Measurements from ENCODE around the gene SLC28A2. TPM values are rescaled to one million over a fixed set of nuclear protein-coding genes. Genes with fewer than 3 reads are reported as not detected.
"Not testable (repeated sequence)": the region's sequence is repeated elsewhere in the genome, so short reads cannot be mapped to it uniquely, and the experiment has no call there.

SLC28A2 gene
- total RNA-seq, 1 experiment from 2014 or later, result not detected

DNA sequence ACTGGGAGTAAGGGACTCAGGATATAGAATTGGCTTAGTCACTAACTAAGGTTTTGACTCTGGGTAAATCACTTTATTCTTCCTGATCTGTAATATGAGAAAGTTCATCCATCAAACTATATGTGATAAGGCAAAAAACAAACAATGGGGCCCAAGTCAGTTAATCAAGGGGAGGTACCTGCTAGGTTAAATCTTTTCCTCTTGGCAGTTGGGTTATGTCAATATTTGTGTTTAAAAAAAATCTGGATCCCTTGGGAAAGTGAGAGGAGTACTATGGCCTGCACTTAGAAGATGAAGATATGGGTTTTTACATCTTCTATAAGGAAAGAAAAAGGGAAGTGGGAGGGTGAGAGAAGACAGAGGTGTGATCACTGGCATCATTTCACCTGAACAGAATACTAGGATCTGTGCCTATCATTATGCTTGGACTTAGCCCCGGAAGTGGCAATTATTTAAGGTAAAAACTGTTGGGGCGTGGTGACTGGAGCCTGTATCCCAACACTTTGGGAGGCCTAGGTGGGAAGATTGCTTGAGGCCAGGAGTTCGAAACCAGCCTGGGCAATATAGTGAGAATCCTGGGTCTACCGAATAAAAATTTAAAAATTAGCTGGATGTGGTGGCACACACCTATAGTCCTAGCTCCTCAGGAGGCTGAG lies 2.8 kb upstream of the SLC28A2 start:
- Mint-ChIP-seq H3K36me3 (ENCODE audit: insufficient read depth, unreplicated experiment) (no peaks in the 10 kb centered on the region), H3K4me1 (ENCODE audit: insufficient read depth, unreplicated experiment) (no peaks in the 10 kb centered on the region), H3K27me3 (ENCODE audit: insufficient read depth, unreplicated experiment) (no peaks in the 10 kb centered on the region), H3K9me3 (ENCODE audit: unreplicated experiment) (peaks cover 10% of the 10 kb centered on the region), H3K4me3 (ENCODE audit: unreplicated experiment) (no peak overlapping the region), H3K27ac (ENCODE audit: low read depth, unreplicated experiment) (no peak overlapping the region)
- TF ChIP-seq, protein P1, sequence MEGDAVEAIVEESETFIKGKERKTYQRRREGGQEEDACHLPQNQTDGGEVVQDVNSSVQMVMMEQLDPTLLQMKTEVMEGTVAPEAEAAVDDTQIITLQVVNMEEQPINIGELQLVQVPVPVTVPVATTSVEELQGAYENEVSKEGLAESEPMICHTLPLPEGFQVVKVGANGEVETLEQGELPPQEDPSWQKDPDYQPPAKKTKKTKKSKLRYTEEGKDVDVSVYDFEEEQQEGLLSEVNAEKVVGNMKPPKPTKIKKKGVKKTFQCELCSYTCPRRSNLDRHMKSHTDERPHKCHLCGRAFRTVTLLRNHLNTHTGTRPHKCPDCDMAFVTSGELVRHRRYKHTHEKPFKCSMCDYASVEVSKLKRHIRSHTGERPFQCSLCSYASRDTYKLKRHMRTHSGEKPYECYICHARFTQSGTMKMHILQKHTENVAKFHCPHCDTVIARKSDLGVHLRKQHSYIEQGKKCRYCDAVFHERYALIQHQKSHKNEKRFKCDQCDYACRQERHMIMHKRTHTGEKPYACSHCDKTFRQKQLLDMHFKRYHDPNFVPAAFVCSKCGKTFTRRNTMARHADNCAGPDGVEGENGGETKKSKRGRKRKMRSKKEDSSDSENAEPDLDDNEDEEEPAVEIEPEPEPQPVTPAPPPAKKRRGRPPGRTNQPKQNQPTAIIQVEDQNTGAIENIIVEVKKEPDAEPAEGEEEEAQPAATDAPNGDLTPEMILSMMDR (IDR thresholded peaks at IDR 0.05; ENCODE audit: unreplicated experiment), result no peak
- DNase-seq (ENCODE audit: unreplicated experiment), result no peak
- no TSS peak for BruUV-seq (replicated peaks)
- CTCF ChIA-PET, result no interaction called here
- POLR2A ChIA-PET, result interaction anchor here (0.6 to 0.9 kb wide), 2 partner anchors 49 to 85 kb away, joined by 3 read pairs; no protein-coding TSS in a partner anchor
- intact Hi-C loops (cut with micrococcal nuclease), result no loop called here

GRCh38 chr15:45253330-45253729 lies 1.3 kb downstream of the SLC28A2 start:
- DNase-seq (ENCODE audit: unreplicated experiment), result peak; percentile 3
- TF ChIP-seq, protein P1 (IDR thresholded peaks at IDR 0.05; ENCODE audit: unreplicated experiment), result no peak
- ChIA-PET CTCF (interaction anchor here (0.6 kb wide), 2 partner anchors 23 to 29 kb away, joined by 3 to 4 read pairs; no protein-coding TSS in a partner anchor), POLR2A (interaction anchor here (0.6 kb wide), 2 partner anchors 108 to 476 kb away, joined by 3 to 4 read pairs; no protein-coding TSS in a partner anchor)
- Mint-ChIP-seq H3K36me3 (ENCODE audit: insufficient read depth, unreplicated experiment) (no peaks in the 10 kb centered on the region), H3K27me3 (ENCODE audit: insufficient read depth, unreplicated experiment) (no peaks in the 10 kb centered on the region), H3K9me3 (ENCODE audit: unreplicated experiment) (no peaks in the 10 kb centered on the region), H3K4me3 (ENCODE audit: unreplicated experiment) (no peak overlapping the region), H3K4me1 (ENCODE audit: insufficient read depth, unreplicated experiment) (no peaks in the 10 kb centered on the region), H3K27ac (ENCODE audit: low read depth, unreplicated experiment) (no peak overlapping the region)
- intact Hi-C loops (cut with micrococcal nuclease), result no loop called here
- BruUV-seq (replicated peaks), result no TSS peak

DNA sequence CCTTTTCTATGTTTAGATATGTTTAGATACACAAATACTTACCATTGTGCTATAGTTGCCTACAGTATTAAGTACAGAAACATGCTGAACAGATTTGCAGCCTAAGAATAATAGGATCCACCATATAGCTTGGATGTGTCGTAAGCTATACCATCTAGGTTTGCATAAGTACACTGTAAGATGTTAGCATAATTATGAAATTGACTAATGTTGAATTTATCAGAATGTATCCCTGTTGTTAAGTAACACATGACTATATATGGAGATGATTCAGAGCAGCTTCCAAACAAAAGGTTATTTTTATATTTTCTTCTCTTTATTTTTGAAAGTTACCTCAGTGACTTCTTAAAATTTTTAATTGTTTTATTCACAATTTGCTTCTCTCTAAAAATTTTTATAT lies 2.4 kb downstream of the SLC28A2 start:
- TF ChIP-seq, protein P1 (IDR thresholded peaks at IDR 0.05; ENCODE audit: unreplicated experiment), result no peak

GRCh38 chr15:45254824-45255223 lies 2.8 kb downstream of the SLC28A2 start:
- ChIA-PET POLR2A (interaction anchor here (1.3 kb wide), 1 partner anchor 25 kb away, joined by 5 read pairs; no protein-coding TSS in a partner anchor), CTCF (interaction anchor here (0.6 to 1.2 kb wide), 4 partner anchors 50 to 144 kb away, joined by 3 to 5 read pairs (median 3); no protein-coding TSS in a partner anchor)
- intact Hi-C loops (cut with micrococcal nuclease); BruUV-seq (replicated peaks); H3K27me3 Mint-ChIP-seq (ENCODE audit: insufficient read depth, unreplicated experiment); H3K4me3 Mint-ChIP-seq (ENCODE audit: unreplicated experiment); H3K4me1 Mint-ChIP-seq (ENCODE audit: insufficient read depth, unreplicated experiment); H3K9me3 Mint-ChIP-seq (ENCODE audit: unreplicated experiment); H3K36me3 Mint-ChIP-seq (ENCODE audit: insufficient read depth, unreplicated experiment); H3K27ac Mint-ChIP-seq (ENCODE audit: low read depth, unreplicated experiment): not testable (repeated sequence)
- peak; percentile 6 for DNase-seq (ENCODE audit: unreplicated experiment)

More for the DNA sequence above, 2.4 kb downstream of the SLC28A2 start:
- BruUV-seq (replicated peaks), result no TSS peak
- Mint-ChIP-seq H3K9me3 (ENCODE audit: unreplicated experiment) (no peaks in the 10 kb centered on the region), H3K27ac (ENCODE audit: low read depth, unreplicated experiment) (no peak overlapping the region), H3K36me3 (ENCODE audit: insufficient read depth, unreplicated experiment) (no peaks in the 10 kb centered on the region), H3K4me3 (ENCODE audit: unreplicated experiment) (no peak overlapping the region), H3K27me3 (ENCODE audit: insufficient read depth, unreplicated experiment) (no peaks in the 10 kb centered on the region), H3K4me1 (ENCODE audit: insufficient read depth, unreplicated experiment) (no peaks in the 10 kb centered on the region)
- ChIA-PET CTCF (interaction anchor here (1.0 to 1.2 kb wide), 2 partner anchors 50 to 90 kb away, joined by 3 to 6 read pairs; no protein-coding TSS in a partner anchor), POLR2A (interaction anchor here (1.3 kb wide), 1 partner anchor 25 kb away, joined by 5 read pairs; no protein-coding TSS in a partner anchor)
- DNase-seq (ENCODE audit: unreplicated experiment), result peak; percentile 1
- intact Hi-C loops (cut with micrococcal nuclease), result no loop called here

Data from MCF 10A (cell line).